ENCODE measurements around the gene KRTAP10-3. TPM values are rescaled to one million over a fixed set of nuclear protein-coding genes. Genes with fewer than 3 reads are reported as not detected.

KRTAP10-3 gene
- polyA plus RNA-seq, 1 experiment = not detected

DNA sequence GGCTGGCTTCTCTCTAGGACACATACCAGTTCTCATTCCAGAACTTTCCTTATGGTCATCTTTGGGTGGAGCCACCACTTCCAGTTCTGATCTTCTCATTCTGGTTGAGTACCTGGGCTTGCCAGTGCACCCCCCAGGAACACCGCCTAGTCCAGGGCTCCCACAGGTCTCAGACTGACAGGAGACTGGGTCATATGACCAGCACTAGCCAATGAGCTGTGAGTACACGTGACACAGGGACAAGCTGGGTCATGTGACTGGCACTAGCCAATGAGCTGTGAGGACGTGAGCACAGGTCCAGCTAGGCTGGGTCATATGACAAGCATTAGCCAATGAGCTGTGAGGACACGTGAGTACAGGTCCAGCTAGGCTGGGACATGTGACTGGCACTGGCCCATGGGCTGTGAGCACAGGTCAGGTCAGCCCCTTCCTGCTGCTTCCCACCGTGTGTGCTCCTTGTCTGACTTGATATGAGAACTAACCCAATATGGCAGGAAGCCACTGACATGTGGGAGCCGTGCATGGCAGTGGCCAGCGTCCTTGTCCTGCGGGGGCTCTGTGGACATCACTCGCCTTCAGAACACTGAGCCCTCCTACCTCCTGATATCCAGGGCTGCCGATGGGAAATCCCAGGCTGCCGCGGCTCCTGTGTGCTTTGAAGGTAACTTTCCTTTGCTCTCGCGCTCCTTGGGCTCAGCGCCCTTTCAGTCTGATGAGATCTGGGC lies 41.3 kb downstream of the KRTAP10-3 start:
- H3K27ac ChIP-seq (ENCODE audit: low read depth, low read length) = no peak overlapping the region
- TF ChIP-seq, protein P1, sequence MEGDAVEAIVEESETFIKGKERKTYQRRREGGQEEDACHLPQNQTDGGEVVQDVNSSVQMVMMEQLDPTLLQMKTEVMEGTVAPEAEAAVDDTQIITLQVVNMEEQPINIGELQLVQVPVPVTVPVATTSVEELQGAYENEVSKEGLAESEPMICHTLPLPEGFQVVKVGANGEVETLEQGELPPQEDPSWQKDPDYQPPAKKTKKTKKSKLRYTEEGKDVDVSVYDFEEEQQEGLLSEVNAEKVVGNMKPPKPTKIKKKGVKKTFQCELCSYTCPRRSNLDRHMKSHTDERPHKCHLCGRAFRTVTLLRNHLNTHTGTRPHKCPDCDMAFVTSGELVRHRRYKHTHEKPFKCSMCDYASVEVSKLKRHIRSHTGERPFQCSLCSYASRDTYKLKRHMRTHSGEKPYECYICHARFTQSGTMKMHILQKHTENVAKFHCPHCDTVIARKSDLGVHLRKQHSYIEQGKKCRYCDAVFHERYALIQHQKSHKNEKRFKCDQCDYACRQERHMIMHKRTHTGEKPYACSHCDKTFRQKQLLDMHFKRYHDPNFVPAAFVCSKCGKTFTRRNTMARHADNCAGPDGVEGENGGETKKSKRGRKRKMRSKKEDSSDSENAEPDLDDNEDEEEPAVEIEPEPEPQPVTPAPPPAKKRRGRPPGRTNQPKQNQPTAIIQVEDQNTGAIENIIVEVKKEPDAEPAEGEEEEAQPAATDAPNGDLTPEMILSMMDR (IDR thresholded peaks at IDR 0.05; ENCODE audit: low read depth, low read length) = no peak
- ChIA-PET POLR2A (no interaction called here), CTCF (no interaction called here)
- no peak overlapping the region for H3K4me3 ChIP-seq (ENCODE audit: low read depth, low read length)
- DNase-seq (ENCODE audit: low read depth, low spot score) = no peak
- H3K27me3 ChIP-seq (ENCODE audit: control insufficient read depth, insufficient read depth, low read length) = no peaks in the 10 kb centered on the region
- peaks cover 56% of the 10 kb centered on the region for H3K9me3 ChIP-seq (ENCODE audit: control insufficient read depth, insufficient read depth, low read length)

DNA sequence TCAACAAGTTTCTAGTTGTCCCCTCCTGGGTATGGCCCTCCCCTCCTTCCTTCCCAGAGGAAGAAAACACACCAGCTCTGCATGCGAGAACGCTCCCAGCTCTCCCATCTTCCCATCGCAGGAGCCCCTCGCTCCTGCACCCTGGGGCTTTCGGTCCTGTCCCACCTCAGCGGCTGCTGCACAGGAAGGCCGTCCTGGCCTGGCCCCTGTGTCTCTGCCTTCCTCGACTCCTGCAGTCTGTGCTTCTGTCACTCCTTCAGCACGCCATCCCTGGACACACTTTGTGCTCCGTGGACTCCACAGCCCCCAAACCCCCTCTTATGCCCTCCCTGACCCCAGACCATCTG lies 41.8 kb downstream of the KRTAP10-3 start:
- CTCF ChIA-PET = no interaction called here
- Histone ChIP-seq H3K27ac (ENCODE audit: low read depth, low read length) (no peak overlapping the region), H3K27me3 (ENCODE audit: control insufficient read depth, insufficient read depth, low read length) (no peaks in the 10 kb centered on the region), H3K9me3 (ENCODE audit: control insufficient read depth, insufficient read depth, low read length) (peaks cover 51% of the 10 kb centered on the region), H3K4me3 (ENCODE audit: low read depth, low read length) (no peak overlapping the region)
- TF ChIP-seq, protein P1 (IDR thresholded peaks at IDR 0.05; ENCODE audit: low read depth, low read length) = no peak
- POLR2A ChIA-PET = no interaction called here
- DNase-seq (ENCODE audit: low read depth, low spot score) = no peak

DNA sequence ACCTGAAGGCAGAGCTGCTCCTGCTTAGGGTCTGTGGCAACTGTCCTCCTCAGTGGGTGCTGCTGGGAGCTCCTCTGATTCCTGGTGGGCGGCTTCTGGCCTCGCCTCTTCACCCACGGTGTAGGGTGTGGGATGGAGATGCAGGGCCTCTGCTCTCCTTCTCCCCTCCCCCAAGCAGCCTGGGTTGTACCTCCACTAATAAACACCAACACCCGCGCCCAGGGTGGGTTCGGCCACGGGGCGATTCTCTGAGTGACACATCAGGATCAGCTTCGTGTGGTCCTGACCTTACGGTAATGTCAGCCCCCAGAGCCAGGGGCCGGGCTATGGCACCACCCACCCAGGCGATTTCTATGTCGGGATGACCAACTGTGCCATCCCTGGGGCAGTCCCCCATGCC lies 42.3 kb downstream of the KRTAP10-3 start:
- ChIA-PET CTCF (interaction anchor here (0.9 kb wide), 1 partner anchor 277 kb away, joined by 3 read pairs; no protein-coding TSS in a partner anchor), POLR2A (no interaction called here)
- peaks cover 46% of the 10 kb centered on the region for H3K9me3 ChIP-seq (ENCODE audit: control insufficient read depth, insufficient read depth, low read length)
- TF ChIP-seq, protein P1 (IDR thresholded peaks at IDR 0.05; ENCODE audit: low read depth, low read length) = no peak
- DNase-seq (ENCODE audit: low read depth, low spot score) = no peak
- no peak overlapping the region for H3K4me3 ChIP-seq (ENCODE audit: low read depth, low read length)
- no peaks in the 10 kb centered on the region for H3K27me3 ChIP-seq (ENCODE audit: control insufficient read depth, insufficient read depth, low read length)
- H3K27ac ChIP-seq (ENCODE audit: low read depth, low read length) = no peak overlapping the region

DNA sequence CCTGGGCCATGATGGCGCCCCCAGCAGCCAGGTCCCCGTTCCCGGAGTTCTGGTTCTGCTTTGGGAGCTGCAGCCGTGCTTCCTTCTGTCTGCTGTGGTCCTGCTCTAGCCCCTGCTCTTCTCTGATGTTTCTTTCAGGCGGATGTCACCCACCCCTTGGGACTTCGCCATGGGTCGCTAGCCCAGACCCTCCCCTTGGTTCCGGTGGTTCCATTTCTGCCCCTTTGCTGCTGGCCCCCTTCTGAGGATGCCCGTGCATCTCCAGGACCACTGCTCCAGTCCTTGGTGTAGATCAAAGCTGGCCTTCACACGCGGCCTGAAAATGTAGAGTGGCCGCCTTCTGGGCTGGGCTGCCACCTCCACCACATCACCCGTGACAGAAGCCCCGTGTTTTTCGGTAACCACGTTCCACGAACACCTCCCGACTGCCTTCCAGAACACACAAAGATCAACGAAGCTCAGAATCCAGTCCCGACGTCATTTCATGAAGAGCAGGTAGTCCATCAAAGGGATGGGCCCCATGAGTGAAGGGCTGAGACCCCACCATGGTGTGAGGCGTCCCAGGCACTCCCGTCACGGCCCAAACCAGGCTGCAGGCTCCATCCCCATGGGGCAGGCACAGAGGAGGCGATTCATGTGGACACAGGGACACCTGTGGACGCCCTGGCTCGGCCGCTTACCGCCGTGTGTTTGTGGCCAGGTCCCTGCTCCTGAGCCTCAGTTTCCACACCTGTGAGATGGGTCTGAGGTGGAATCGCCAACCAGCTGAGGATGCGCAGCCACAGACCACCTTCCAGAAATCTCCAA lies 43.0 kb downstream of the KRTAP10-3 start:
- ChIA-PET POLR2A (no interaction called here), CTCF (interaction anchor here (0.9 kb wide), 1 partner anchor 278 kb away, joined by 3 read pairs; no protein-coding TSS in a partner anchor)
- Histone ChIP-seq H3K4me3 (ENCODE audit: low read depth, low read length) (no peak overlapping the region), H3K9me3 (ENCODE audit: control insufficient read depth, insufficient read depth, low read length) (peaks cover 39% of the 10 kb centered on the region), H3K27ac (ENCODE audit: low read depth, low read length) (no peak overlapping the region), H3K27me3 (ENCODE audit: control insufficient read depth, insufficient read depth, low read length) (no peaks in the 10 kb centered on the region)
- TF ChIP-seq, protein P1 (IDR thresholded peaks at IDR 0.05; ENCODE audit: low read depth, low read length) = no peak
- DNase-seq (ENCODE audit: low read depth, low spot score) = no peak

DNA sequence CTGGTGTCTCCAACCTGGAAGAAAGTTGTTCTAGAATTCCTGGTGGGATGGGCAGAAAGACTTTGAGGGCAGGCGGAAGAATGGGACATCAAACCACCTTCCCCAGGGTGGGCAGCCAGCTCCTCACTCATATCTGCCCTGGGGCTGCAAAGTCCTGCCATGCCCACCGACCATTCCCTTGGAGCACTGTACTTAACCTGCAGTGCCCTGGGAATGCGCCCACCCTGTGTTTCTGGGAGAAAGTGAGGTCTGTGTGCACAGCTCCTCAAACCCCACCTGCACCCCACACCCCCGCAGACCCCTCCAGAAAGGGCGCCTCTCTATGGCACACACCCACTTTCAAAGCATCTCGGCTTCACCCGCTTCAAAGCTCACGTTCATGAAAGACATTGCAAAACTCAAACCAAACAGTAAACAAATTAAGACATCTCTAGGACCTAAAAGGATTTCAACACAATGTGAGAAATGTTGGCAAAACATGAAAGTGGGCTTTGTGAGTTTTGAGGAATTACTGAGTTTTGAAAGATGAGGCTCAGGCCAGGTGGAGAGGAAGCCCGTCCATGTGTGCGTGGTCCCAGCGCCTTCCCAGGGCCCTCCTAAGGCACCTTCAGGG lies 43.7 kb downstream of the KRTAP10-3 start:
- H3K4me3 ChIP-seq (ENCODE audit: low read depth, low read length) = no peak overlapping the region
- no peak for DNase-seq (ENCODE audit: low read depth, low spot score)
- peaks cover 32% of the 10 kb centered on the region for H3K9me3 ChIP-seq (ENCODE audit: control insufficient read depth, insufficient read depth, low read length)
- ChIA-PET CTCF (no interaction called here), POLR2A (no interaction called here)
- H3K27ac ChIP-seq (ENCODE audit: low read depth, low read length) = no peak overlapping the region
- TF ChIP-seq, protein P1 (IDR thresholded peaks at IDR 0.05; ENCODE audit: low read depth, low read length) = no peak
- no peaks in the 10 kb centered on the region for H3K27me3 ChIP-seq (ENCODE audit: control insufficient read depth, insufficient read depth, low read length)
